Neural cell (in vitro differentiated cells): ENCODE results near the gene ASPM.

Source experiments
- CTCF ChIP-seq: fragments of 450-650 bp; IDR thresholded peaks from 2 replicates; pipeline ENCODE4 v1.5.1; 2014; ENCODE audit warnings: antibody characterized with exemption, mild to moderate bottlenecking, moderate library complexity; ENCODE audit not compliant: poor library complexity, severe bottlenecking
- EZH2 ChIP-seq: fragments of 200-600, 300-800 bp; shearing (Covaris generic), sonication (generic); IDR thresholded peaks from 2 replicates; pipeline ENCODE4 v1.6.1; 2014; ENCODE audit warnings: antibody characterized with exemption, low read length, borderline replicate concordance, mild to moderate bottlenecking; ENCODE audit not compliant: insufficient read depth, poor library complexity, severe bottlenecking
- POLR2AphosphoS5 ChIP-seq: IDR thresholded peaks from 2 replicates; pipeline ENCODE4 v1.6.1; 2012

- TF ChIP-seq EZH2 = no peak
- TF ChIP-seq CTCF = no peak
- TF ChIP-seq POLR2AphosphoS5 = no peak
Measured at GRCh38 chr1:197178998-197179397, 32.5 kb upstream of the ASPM start.
